Psoas muscle (tissue), 8 donors: ENCODE measurements around the gene MAPK13. TPM values are rescaled to one million over a fixed set of nuclear protein-coding genes. Genes with fewer than 3 reads are reported as not detected.

Experiments used
- ATAC-seq, 4 donors: fragments of 200-7000 bp; cut with Tn5 transposase; one replicate each; pipeline ENCODE4 v1.9.1; 2020; ENCODE audit warnings: moderate library complexity in 3 of 4, mild to moderate bottlenecking in 2 of 4
- DNase-seq, 2 donors: peaks; one replicate each; pipeline ENCODE4 v3.0.0-alpha.2; 2020
- H3K27ac ChIP-seq: fragments of 200-600 bp; one replicate; pipeline ENCODE4 v1.8.0; 2022
- H3K27me3 ChIP-seq, 3 donors: fragments of 200-600 bp in 1 of 3; one replicate each; pipeline versions ENCODE4 v1.6.1 to v1.8.0; 2013 to 2022; ENCODE audit warnings: low read length in 2 of 3, mild to moderate bottlenecking in 2 of 3, moderate library complexity in 1 of 3; ENCODE audit not compliant: insufficient read depth in 3 of 3
- H3K36me3 ChIP-seq, 2 donors: fragments of 200-600 bp in 1 of 2; one replicate each; pipeline versions ENCODE4 v1.6.1 to v1.8.0; 2013 to 2022; ENCODE audit warnings: low read depth in 1 of 2, mild to moderate bottlenecking in 1 of 2, moderate library complexity in 1 of 2; ENCODE audit not compliant: insufficient read depth in 1 of 2
- H3K4me1 ChIP-seq: fragments of 200-600 bp; one replicate; pipeline ENCODE4 v1.8.0; 2022
- H3K4me3 ChIP-seq: fragments of 200-600 bp; one replicate; pipeline ENCODE4 v1.8.0; 2022; ENCODE audit warnings: mild to moderate bottlenecking
- H3K9me3 ChIP-seq: fragments of 200-600 bp; one replicate; pipeline ENCODE4 v1.8.0; 2022
- CTCF ChIP-seq: fragments of 200-600 bp; IDR thresholded peaks from one replicate; pipeline ENCODE4 v1.8.0; 2022; ENCODE audit warnings: antibody characterized with exemption
- WGBS, 3 donors: extraction: QIAGEN DNeasy Blood & Tissue Kit; methylation state at CpG; one replicate each; pipeline versions ENCODE4 v1.1.6 to v1.1.7; 2013; 5-methylcytosine and 5-hydroxymethylcytosine counted together
- intact Hi-C, 2 donors: fragments of 100-400 bp; cut with DNase I; formaldehyde crosslinking; loops; one replicate each; pipeline versions ENCODE4 v1.11.0 to v1.14.2; 2022
- polyA plus RNA-seq, 3 donors: library from polyadenylated mRNA; stranded (reverse); fragments of 200-250 nt; gene quantifications; one replicate each; pipeline ENCODE4 v1.2.3, GENCODE V29; 2013
- total RNA-seq, 4 donors: library from RNA; stranded (reverse); fragmentation: NEBNext Ultra II Directional in 2 of 4; extraction: Animal tissue kit (Norgen Biotek cat#: 25700) in 2 of 4; gene quantifications; one replicate each; pipeline versions ENCODE4 v1.2.1 to v1.2.4, GENCODE V29; 2021 to 2023
- donor health status: healthy with polysubstance abuse.
- donor health status: DM: no; HTN: no; CAD: no; lungs with moderate emphysema.
- donor health status: Bipolar disorder and iron deficiency.
- donor health status: healthy.
- donor health status: DM: yes; HTN: yes; CAD: no.
- donor health status: DM: no; HTN: no; CAD: no.
- donor health status: DM: no; HTN: no; CAD: no.
- donor health status: DM: yes; HTN: yes; CAD: no.

The MAPK13 gene
- total and polyA plus RNA-seq, 7 donors = 0.49 to 4.0 (median 1.6) TPM

GRCh38 chr6:36119209-36119608, 11.1 kb upstream of the MAPK13 start:
- H3K4me1 ChIP-seq = peaks cover 24% of the 10 kb centered on the region
- WGBS, 3 donors = 73 to 77% (median 73%) methylated on average over 4 of the region's 4 CpGs

GRCh38 chr6:36120018-36120417, 10.3 kb upstream of the MAPK13 start:
- WGBS, 3 donors = 84 to 86% (median 85%) methylated on average over 6 of the region's 6 CpGs
- ATAC-seq (no peak), DNase-seq (no peak)
- H3K27me3 ChIP-seq = no peaks in the 10 kb centered on the region
- intact Hi-C loops = loop anchor here (2.0 to 10.0 kb wide), 4 partner anchors 75 to 245 kb away; partner anchors contain the start of gene BRPF3 (in 1 of the 2)
- H3K4me3 ChIP-seq = no peak overlapping the region
- TF ChIP-seq CTCF = no peak
- peaks cover 0 to 19% of the 10 kb centered on the region in 2 donors for H3K36me3 ChIP-seq
- no peak overlapping the region for H3K27ac ChIP-seq
- no peaks in the 10 kb centered on the region for H3K9me3 ChIP-seq
- H3K4me1 ChIP-seq = peaks cover 17% of the 10 kb centered on the region

More at GRCh38 chr6:36119209-36119608, 11.1 kb upstream of the MAPK13 start:
- ATAC-seq (no peak), DNase-seq (no peak)
- no peak for TF ChIP-seq CTCF
- intact Hi-C loops = no loop called here
- no peak overlapping the region for H3K4me3 ChIP-seq
- H3K36me3 ChIP-seq = peaks cover 0 to 19% of the 10 kb centered on the region in 2 donors
- peak overlapping the region; percentile 46 for H3K27ac ChIP-seq
- no peaks in the 10 kb centered on the region for H3K27me3 ChIP-seq
- H3K9me3 ChIP-seq = no peaks in the 10 kb centered on the region

- no peak for DNase-seq
- Histone ChIP-seq H3K27ac (no peak overlapping the region), H3K4me1 (peaks cover 12% of the 10 kb centered on the region), H3K9me3 (no peaks in the 10 kb centered on the region), H3K4me3 (no peak overlapping the region), H3K27me3 (no peaks in the 10 kb centered on the region), H3K36me3 (peaks cover 0 to 19% of the 10 kb centered on the region in 2 donors)
- TF ChIP-seq CTCF = no peak
- no peak for ATAC-seq
- intact Hi-C loops = loop anchor here (2.0 to 10.0 kb wide), 4 partner anchors 74 to 244 kb away; partner anchors contain the start of gene BRPF3 (in 1 of the 2)
- 48 to 52% (median 49%) methylated on average over 10 of the region's 10 CpGs for WGBS, 3 donors
Measured at GRCh38 chr6:36120539-36120938, 9.8 kb upstream of the MAPK13 start.

GRCh38 chr6:36120979-36121786, 9.1 kb upstream of the MAPK13 start:
- DNase-seq = peak; percentile 60 to 70
- Histone ChIP-seq H3K4me1 (peaks cover 12% of the 10 kb centered on the region), H3K36me3 (peaks cover 0 to 17% of the 10 kb centered on the region in 2 donors), H3K27me3 (no peaks in the 10 kb centered on the region), H3K27ac (no peak overlapping the region), H3K9me3 (no peaks in the 10 kb centered on the region), H3K4me3 (no peak overlapping the region)
- no peak for TF ChIP-seq CTCF
- 32 to 42% (median 33%) methylated on average over 13 of the region's 13 CpGs for WGBS, 3 donors
- intact Hi-C loops = loop anchor here (2.0 to 10.0 kb wide), 4 partner anchors 74 to 244 kb away; partner anchors contain the start of gene BRPF3 (in 1 of the 2)
- peak; percentile 11 to 52 (median 39) for ATAC-seq
